Measurements from ENCODE around the gene PPP2R3A. TPM values are rescaled to one million over a fixed set of nuclear protein-coding genes. Genes with fewer than 3 reads are reported as not detected.

PPP2R3A gene
- total RNA-seq, 1 experiment from 2014 or later: 16.5 TPM

- H3K4me3 ChIP-seq: no peak overlapping the region
- no peaks in the 10 kb centered on the region for H3K27me3 ChIP-seq
- H3K9me3 ChIP-seq (replicated peaks): no peaks in the 10 kb centered on the region
- no peak for DNase-seq
- no peaks in the 10 kb centered on the region for H3K36me3 ChIP-seq
- no peak overlapping the region for H3K27ac ChIP-seq
- no peaks in the 10 kb centered on the region for H3K4me1 ChIP-seq
Observed at GRCh38 chr3:135987661-135988060, 22.1 kb downstream of the PPP2R3A start.

- H3K27me3 ChIP-seq: no peaks in the 10 kb centered on the region
- DNase-seq: no peak
- no peak overlapping the region for H3K4me3 ChIP-seq
- no peaks in the 10 kb centered on the region for H3K4me1 ChIP-seq
- H3K27ac ChIP-seq: no peak overlapping the region
- H3K9me3 ChIP-seq (replicated peaks): no peaks in the 10 kb centered on the region; the same call in 1 of the 2 replicates
- H3K36me3 ChIP-seq: no peaks in the 10 kb centered on the region
Observed at GRCh38 chr3:135989242-135989641, 23.7 kb downstream of the PPP2R3A start.

- H3K27ac ChIP-seq: no peak overlapping the region
- H3K9me3 ChIP-seq (replicated peaks): no peaks in the 10 kb centered on the region; the same call in 1 of the 2 replicates
- no peaks in the 10 kb centered on the region for H3K36me3 ChIP-seq
- no peaks in the 10 kb centered on the region for H3K4me1 ChIP-seq
- no peak for DNase-seq
- H3K4me3 ChIP-seq: no peak overlapping the region
- no peaks in the 10 kb centered on the region for H3K27me3 ChIP-seq
Observed at GRCh38 chr3:135990903-135991302, 25.4 kb downstream of the PPP2R3A start.

- no peak overlapping the region for H3K27ac ChIP-seq
- no peak overlapping the region for H3K4me3 ChIP-seq
- no peaks in the 10 kb centered on the region for H3K27me3 ChIP-seq
- no peaks in the 10 kb centered on the region; the same call in 1 of the 2 replicates for H3K9me3 ChIP-seq (replicated peaks)
- H3K36me3 ChIP-seq: no peaks in the 10 kb centered on the region
- no peaks in the 10 kb centered on the region for H3K4me1 ChIP-seq
- DNase-seq: no peak
Observed at GRCh38 chr3:135991621-135992020, 26.1 kb downstream of the PPP2R3A start.

- no peaks in the 10 kb centered on the region for H3K4me1 ChIP-seq
- no peaks in the 10 kb centered on the region for H3K36me3 ChIP-seq
- no peak overlapping the region for H3K4me3 ChIP-seq
- H3K27ac ChIP-seq: no peak overlapping the region
- H3K9me3 ChIP-seq (replicated peaks): no peaks in the 10 kb centered on the region; the same call in 1 of the 2 replicates
- no peak for DNase-seq
- no peaks in the 10 kb centered on the region for H3K27me3 ChIP-seq
Observed at GRCh38 chr3:135992072-135992471, 26.5 kb downstream of the PPP2R3A start.

- Histone ChIP-seq H3K27ac (no peak overlapping the region), H3K9me3 (replicated peaks) (no peaks in the 10 kb centered on the region; the same call in 1 of the 2 replicates), H3K27me3 (no peaks in the 10 kb centered on the region), H3K4me1 (no peaks in the 10 kb centered on the region), H3K36me3 (no peaks in the 10 kb centered on the region), H3K4me3 (no peak overlapping the region)
- DNase-seq: no peak
Observed at GRCh38 chr3:135994708-135995337, 29.3 kb downstream of the PPP2R3A start.

- no peaks in the 10 kb centered on the region for H3K4me1 ChIP-seq
Observed at GRCh38 chr3:135995766-135996165, 30.2 kb downstream of the PPP2R3A start.

GRCh38 chr3:135997554-135998320 lies 32.2 kb downstream of the PPP2R3A start:
- no peaks in the 10 kb centered on the region for H3K36me3 ChIP-seq
- H3K27me3 ChIP-seq: no peaks in the 10 kb centered on the region
- no peak for DNase-seq
- H3K9me3 ChIP-seq (replicated peaks): no peaks in the 10 kb centered on the region; the same call in 1 of the 2 replicates
- no peak overlapping the region for H3K4me3 ChIP-seq
- H3K27ac ChIP-seq: no peak overlapping the region
- no peaks in the 10 kb centered on the region for H3K4me1 ChIP-seq

More at GRCh38 chr3:135995766-135996165, 30.2 kb downstream of the PPP2R3A start:
- Histone ChIP-seq H3K36me3 (no peaks in the 10 kb centered on the region), H3K27ac (no peak overlapping the region), H3K9me3 (replicated peaks) (no peaks in the 10 kb centered on the region; the same call in 1 of the 2 replicates), H3K4me3 (no peak overlapping the region), H3K27me3 (no peaks in the 10 kb centered on the region)
- DNase-seq: no peak

GRCh38 chr3:136008221-136008620 lies 42.7 kb downstream of the PPP2R3A start:
- H3K4me1 ChIP-seq: no peaks in the 10 kb centered on the region
- DNase-seq: no peak
- no peaks in the 10 kb centered on the region for H3K27me3 ChIP-seq
- no peaks in the 10 kb centered on the region for H3K36me3 ChIP-seq
- H3K9me3 ChIP-seq (replicated peaks): no peaks in the 10 kb centered on the region
- no peak overlapping the region for H3K27ac ChIP-seq
- H3K4me3 ChIP-seq: no peak overlapping the region

GRCh38 chr3:136008732-136009470 lies 43.4 kb downstream of the PPP2R3A start:
- no peaks in the 10 kb centered on the region for H3K9me3 ChIP-seq (replicated peaks)
- no peak overlapping the region for H3K4me3 ChIP-seq
- no peaks in the 10 kb centered on the region for H3K4me1 ChIP-seq
- H3K36me3 ChIP-seq: no peaks in the 10 kb centered on the region
- H3K27ac ChIP-seq: no peak overlapping the region
- no peaks in the 10 kb centered on the region for H3K27me3 ChIP-seq
- no peak for DNase-seq

GRCh38 chr3:136018876-136019275 lies 53.3 kb downstream of the PPP2R3A start:
- Histone ChIP-seq H3K4me1 (no peaks in the 10 kb centered on the region), H3K27ac (no peak overlapping the region), H3K9me3 (replicated peaks) (no peaks in the 10 kb centered on the region), H3K36me3 (no peaks in the 10 kb centered on the region), H3K4me3 (no peak overlapping the region), H3K27me3 (no peaks in the 10 kb centered on the region)
- DNase-seq: no peak

- no peak for DNase-seq
- H3K4me1 ChIP-seq: no peaks in the 10 kb centered on the region
- H3K27me3 ChIP-seq: no peaks in the 10 kb centered on the region
Observed at GRCh38 chr3:136021803-136022202, 56.3 kb downstream of the PPP2R3A start.

GRCh38 chr3:136022529-136023263 lies 57.2 kb downstream of the PPP2R3A start:
- Histone ChIP-seq H3K27me3 (no peaks in the 10 kb centered on the region), H3K4me1 (no peaks in the 10 kb centered on the region), H3K9me3 (replicated peaks) (no peaks in the 10 kb centered on the region), H3K36me3 (no peaks in the 10 kb centered on the region), H3K4me3 (no peak overlapping the region), H3K27ac (no peak overlapping the region)
- no peak for DNase-seq

More at GRCh38 chr3:136021803-136022202, 56.3 kb downstream of the PPP2R3A start:
- H3K4me3 ChIP-seq: no peak overlapping the region
- no peaks in the 10 kb centered on the region for H3K36me3 ChIP-seq
- H3K27ac ChIP-seq: no peak overlapping the region
- H3K9me3 ChIP-seq (replicated peaks): no peaks in the 10 kb centered on the region

- Histone ChIP-seq H3K4me3 (no peak overlapping the region), H3K27me3 (no peaks in the 10 kb centered on the region), H3K27ac (no peak overlapping the region), H3K36me3 (no peaks in the 10 kb centered on the region), H3K9me3 (replicated peaks) (no peaks in the 10 kb centered on the region), H3K4me1 (no peaks in the 10 kb centered on the region)
- DNase-seq: no peak
Observed at GRCh38 chr3:136023264-136023978, 57.9 kb downstream of the PPP2R3A start.

Measured in SJCRH30 (cell line).